Fibroblast of mammary gland (primary cell): ENCODE data around the gene HELZ2.

Source experiments
- DNase-seq: peaks from one replicate; pipeline ENCODE4 v3.0.0-alpha.2; 2010; ENCODE audit warnings: low read depth
- H3K4me3 ChIP-seq: 2 replicates; pipeline ENCODE4 v1.5.1; 2011; ENCODE audit warnings: low read depth, mild to moderate bottlenecking, low read length, moderate library complexity; ENCODE audit not compliant: control insufficient read depth
- TF ChIP-seq, protein P1 (sequence below): conservative IDR thresholded peaks from 2 replicates; pipeline ENCODE4 v1.5.1; 2011; ENCODE audit warnings: low read depth, low read length, inconsistent platforms; ENCODE audit not compliant: control insufficient read depth, insufficient read depth

The HELZ2 gene

DNA sequence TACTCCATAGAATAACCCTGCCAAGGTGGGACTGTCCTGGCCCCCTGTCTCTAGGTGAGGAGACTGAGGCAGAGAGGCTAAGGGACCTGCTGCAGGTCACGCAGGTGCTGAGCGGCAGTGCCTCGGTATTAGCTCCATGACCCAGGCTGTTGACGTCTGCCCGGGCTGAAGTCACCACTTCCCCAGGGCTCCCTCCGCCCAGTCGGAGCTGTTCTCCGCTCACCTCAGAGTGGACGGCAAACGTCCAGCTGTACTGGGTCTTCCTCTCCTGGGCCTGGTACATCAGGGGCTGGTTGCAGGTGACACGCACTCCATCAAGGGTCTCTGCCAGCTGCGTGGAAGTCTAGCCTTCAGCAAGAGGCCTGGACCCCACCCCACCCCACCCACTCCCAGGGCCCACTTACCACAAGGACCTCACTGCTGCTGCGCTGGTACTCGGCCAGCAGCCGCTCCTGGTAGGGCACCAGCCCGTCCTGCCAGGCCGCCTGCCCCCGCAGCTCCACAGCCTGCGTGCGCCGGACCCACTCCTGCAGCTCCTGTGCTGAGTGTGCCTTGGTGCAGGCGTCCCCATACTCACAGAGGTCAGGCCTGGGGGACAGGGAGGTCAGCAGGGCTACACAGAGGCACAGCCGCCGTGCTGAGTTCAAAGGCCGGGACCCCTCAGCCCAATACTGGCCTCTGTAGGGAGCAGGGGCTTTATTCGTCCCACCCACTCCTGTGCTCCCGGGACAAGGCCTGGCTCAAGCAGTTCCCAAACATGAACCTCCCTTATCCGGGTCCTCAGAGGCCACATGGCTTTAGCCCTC is 3.6 kb downstream of the HELZ2 start:
- no peak for DNase-seq
- TF ChIP-seq, protein P1, sequence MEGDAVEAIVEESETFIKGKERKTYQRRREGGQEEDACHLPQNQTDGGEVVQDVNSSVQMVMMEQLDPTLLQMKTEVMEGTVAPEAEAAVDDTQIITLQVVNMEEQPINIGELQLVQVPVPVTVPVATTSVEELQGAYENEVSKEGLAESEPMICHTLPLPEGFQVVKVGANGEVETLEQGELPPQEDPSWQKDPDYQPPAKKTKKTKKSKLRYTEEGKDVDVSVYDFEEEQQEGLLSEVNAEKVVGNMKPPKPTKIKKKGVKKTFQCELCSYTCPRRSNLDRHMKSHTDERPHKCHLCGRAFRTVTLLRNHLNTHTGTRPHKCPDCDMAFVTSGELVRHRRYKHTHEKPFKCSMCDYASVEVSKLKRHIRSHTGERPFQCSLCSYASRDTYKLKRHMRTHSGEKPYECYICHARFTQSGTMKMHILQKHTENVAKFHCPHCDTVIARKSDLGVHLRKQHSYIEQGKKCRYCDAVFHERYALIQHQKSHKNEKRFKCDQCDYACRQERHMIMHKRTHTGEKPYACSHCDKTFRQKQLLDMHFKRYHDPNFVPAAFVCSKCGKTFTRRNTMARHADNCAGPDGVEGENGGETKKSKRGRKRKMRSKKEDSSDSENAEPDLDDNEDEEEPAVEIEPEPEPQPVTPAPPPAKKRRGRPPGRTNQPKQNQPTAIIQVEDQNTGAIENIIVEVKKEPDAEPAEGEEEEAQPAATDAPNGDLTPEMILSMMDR, result no peak
- no peak overlapping the region for H3K4me3 ChIP-seq

DNA sequence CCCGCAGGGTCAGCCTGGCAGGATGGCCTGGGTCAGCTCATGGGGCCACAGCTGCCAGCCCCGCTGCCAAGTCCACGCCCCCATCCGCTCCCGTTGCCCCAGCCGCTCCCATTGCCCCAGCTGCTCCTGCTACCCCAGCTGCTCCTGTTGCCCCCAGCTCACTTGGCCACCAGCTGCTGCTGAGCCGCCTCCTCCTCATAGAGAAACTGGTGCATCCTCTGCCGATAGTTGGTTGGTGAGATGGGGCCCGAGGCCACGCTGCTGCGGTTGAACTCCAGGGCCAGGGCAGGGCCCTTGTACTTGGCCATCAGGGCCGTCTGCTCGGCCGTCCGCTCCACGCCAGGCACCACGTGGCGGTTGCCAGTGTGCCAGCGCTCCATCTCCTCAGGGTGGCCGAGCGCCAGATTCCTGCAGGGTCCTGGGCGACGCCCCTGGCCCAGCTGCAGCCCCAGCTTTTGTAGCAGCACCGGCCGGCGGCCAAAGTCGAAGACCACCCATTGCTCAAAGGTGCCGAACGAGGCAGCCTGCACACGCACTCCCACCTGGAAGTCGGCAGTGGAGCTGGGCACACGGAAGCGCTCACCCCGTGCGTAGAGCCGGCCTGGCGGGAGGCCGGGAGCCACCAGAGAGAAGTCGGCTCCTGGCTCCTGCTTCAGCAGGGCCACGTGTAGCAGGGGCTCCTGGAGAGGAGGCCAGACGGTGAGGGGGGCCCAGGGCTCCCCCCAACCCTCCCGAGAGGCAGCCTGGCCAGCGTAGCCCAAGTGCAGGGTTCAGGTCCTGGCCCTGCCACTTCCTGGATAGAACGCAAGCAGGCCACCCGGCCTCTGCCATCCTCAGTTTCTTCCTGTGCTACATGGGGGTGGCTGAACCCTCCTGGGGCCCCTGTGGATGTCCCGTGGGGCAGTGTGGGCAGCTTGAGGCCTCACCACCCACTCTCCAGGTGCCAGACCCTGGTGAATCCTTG is 4.8 kb downstream of the HELZ2 start:
- DNase-seq, result no peak
- TF ChIP-seq, protein P1, result no peak
- no peak overlapping the region for H3K4me3 ChIP-seq

DNA sequence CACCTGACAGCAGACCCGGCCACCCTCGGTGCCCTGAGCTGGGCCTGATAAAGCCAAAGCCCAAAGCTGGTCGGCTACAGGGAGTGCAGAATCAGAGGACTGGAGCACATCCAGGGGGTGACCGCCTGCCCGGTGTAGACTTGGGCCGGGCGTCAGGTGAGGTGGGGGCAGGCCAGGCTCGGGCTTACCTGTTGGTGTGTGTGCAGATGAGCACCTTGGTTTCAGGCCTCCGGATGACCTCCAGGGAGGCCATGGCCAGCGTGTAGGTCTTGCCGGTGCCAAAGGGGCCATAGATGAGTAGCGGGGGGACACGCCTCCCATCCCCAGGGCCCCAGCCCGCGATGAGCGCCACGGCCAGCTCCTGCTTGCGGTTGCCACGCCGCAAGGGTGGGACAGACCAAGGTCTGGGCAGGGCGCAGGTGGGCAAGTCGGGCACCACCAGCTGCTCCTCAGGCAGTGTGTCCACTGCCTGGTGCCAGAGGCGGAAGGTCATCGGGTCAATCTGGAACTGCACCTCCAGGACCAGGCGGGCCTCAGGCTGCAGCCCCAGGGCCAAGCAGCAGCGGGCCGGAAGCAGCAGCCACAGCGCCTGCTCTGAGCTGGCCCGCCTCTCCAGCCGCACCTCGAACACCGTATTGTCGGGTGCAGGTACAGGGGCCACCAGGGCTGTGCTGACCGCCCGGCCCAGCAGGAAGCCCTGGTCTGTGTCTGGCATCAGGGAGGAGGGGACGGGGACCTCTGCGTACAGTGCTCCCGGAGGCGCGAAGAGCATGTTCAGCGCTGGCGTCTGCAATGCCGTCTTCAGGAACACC is 5.7 kb downstream of the HELZ2 start:
- H3K4me3 ChIP-seq, result no peak overlapping the region
- DNase-seq, result no peak
- TF ChIP-seq, protein P1, result no peak

DNA sequence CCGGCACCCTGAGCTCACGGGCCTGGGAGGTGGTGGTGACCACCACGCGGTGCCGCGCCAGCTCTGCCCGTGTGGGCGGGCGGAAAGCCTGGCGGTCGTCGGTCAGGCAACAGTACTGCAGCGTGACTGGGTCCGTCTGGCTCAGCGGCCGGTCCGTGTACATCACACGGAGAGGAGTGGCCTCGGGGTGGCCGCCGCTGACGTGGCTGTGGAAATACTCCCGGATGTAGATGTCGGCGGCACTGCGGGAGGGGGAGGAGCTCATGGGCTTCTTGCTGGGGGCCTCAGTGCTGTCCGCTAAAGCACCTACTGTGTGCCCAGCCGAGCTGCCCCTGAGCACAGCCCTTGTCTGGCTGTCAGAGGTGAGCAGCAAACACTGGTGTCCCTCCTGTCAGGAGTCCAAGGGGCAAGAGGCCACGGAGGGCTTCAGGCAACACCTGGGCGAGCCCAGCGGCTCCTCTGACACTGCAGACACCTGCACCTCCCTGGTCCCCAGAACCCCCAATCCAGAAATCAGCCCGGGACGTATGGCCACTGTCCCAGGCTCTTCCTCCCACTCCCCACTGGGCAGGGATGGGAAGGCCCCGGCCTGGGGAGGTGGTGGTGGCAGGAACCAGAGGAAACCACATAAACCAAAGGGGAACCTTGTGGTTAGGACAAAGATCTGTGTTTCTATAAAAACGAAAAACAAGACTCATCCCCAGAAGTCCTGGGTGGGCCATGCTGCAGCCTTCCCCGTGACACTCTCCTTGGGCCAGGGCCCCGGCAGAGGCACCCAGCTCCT is 6.5 kb downstream of the HELZ2 start:
- H3K4me3 ChIP-seq, result no peak overlapping the region
- no peak for DNase-seq
- TF ChIP-seq, protein P1, result no peak

DNA sequence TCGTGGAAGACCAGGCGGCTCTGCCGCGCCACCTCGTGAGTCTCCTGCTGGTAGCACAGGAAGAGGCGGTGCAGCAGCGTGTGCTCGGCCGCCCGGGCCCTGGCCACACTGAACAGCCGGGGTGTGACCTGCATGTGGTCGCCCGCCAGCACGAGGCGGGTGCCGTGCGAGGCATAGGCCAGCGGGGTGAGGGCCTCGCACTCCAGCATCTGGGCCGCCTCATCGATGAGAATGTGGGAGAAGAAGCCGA is 7.0 kb downstream of the HELZ2 start:
- DNase-seq, result no peak
- H3K4me3 ChIP-seq, result no peak overlapping the region
- TF ChIP-seq, protein P1, result no peak
